Measurements from ENCODE around the gene CRTAP.
"Not testable (repeated sequence)": the region's sequence is repeated elsewhere in the genome, so short reads cannot be mapped to it uniquely, and the experiment has no call there.

The CRTAP gene

DNA sequence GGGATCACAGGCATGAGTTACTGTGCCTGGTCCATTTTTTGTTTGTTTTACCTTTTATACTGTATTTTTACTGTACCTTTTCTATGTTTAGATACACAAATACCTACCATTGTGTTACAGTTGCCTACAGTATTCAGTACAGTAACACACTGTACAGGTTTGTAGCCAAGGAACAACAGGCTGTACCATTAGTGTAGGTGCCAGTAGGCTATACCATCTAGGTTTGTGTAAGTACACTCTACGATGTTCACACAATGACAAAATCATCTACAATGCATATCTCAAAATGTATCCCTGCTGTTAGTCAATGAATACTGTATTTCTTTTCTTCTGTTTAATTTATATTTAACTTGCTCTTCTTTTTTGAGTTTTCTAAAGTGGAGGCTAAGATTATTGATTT is 67.8 kb downstream of the CRTAP start:
- DNase-seq, result not testable (repeated sequence)

DNA sequence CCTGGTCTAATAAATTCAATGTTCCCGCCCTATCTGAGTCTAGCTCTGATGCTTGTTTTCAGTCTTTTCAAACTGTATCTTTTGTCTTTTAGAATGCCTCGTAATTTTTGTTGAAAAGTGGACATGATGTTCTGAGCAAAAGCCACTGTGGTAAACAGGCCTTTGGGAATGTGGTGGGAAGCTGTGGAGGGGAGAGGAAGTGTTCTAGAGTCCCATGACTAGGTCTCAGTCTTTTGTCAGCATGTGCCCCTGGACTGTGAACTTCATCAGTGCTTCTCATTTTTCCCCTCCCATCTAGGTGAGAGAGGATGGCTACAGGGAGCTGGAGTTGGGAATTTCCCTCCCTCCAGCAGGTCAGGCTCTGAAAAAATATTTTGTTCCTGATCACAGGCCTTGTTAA is 71.0 kb downstream of the CRTAP start:
- DNase-seq, result no peak

DNA sequence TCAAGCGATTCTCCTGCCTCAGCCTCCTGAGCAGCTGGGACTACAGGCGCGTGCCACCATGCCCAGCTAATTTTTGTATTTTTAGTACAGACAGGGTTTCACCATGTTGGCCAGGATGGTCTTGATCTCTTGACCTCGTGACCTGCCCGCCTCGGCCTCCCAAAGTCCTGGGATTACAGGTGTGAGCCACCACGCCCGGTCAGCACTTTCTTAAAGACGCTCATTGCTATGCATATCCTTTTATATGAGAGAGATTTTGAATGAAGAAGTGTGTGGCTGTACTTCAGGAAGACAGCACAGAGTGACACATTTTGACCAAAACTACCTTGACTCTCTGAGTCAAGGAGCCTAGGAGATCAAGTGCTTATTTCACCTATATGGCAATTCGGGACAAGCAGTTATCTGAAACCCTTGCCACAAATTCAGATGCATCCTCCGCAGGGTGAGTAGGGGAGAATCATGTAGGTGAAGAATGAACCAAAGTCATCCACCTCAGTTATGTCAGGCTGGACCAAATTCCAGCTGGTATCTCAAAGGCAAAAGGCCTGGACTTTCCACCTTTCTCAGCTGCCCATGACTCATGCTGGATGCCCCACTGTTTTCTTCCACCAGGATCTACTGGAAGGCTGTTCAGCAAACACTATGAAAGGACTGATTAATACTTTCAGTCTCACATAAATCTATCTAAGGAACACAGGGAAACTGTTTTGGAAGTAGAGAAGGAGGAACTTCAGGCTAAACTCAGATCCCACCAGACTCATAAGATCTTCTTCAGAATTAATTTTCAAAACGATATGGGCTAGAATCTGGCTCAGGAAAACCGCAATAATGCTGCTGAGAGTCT is 72.9 kb downstream of the CRTAP start:
- no peak for DNase-seq

DNA sequence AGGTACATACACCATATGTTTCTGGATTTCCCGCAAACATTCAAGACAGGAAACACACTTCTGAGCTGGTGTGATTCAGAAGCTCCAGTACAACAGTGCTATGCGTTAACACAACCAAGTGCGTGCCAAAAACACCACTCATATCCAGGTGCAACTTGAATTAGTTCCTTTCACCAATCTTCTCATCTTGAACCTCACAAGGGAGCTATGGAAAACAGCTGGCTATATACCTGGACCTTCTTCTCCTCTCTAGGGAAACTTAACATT is 73.5 kb downstream of the CRTAP start:
- no peak for DNase-seq

DNA sequence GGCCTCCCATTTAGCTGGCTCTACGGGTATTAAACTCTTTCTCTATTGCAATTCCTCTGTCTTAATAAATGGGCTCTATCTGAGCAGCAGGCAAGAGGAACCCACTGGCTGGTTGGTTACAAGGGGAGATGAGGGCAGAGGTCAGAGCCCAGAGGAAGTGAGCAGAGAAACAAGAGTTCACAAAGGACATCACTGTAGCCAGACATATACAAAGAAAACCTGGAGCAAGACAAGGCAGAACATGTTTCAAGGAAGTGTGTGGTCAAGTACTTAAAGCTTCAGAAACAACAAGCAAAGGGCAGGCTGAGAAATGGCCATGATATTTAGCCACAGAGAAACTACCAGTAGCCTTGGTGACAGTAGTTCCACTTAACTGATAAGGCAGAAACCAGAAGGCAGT is 80.5 kb downstream of the CRTAP start:
- DNase-seq, result no peak

DNA sequence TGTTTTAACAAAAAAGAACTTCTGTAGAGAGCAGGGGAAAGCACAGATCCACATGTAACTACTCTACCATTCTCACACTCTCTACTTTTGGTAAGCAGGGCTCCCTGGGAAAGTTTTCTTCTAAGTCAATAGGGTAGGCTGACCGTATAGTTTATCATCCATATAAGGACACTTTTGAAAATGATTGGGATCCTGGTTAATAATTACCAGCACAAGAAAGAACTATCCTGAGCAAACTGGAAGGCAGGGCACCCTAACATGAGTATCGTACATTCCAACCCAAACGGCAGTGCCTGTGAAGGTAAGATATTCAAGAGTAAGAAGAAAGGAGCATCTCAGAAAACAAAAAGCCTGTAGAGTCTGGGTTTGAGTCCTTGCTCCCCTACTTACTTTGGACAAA is 82.7 kb downstream of the CRTAP start:
- DNase-seq, result no peak

Measured in activated T-cell treated with anti-CD3 and anti-CD28 coated beads, Interleukin-2, amount 50 U/mL, for 1 hour (primary cell).